ENCODE measurements around the gene NR2C1.

NR2C1 gene

DNA sequence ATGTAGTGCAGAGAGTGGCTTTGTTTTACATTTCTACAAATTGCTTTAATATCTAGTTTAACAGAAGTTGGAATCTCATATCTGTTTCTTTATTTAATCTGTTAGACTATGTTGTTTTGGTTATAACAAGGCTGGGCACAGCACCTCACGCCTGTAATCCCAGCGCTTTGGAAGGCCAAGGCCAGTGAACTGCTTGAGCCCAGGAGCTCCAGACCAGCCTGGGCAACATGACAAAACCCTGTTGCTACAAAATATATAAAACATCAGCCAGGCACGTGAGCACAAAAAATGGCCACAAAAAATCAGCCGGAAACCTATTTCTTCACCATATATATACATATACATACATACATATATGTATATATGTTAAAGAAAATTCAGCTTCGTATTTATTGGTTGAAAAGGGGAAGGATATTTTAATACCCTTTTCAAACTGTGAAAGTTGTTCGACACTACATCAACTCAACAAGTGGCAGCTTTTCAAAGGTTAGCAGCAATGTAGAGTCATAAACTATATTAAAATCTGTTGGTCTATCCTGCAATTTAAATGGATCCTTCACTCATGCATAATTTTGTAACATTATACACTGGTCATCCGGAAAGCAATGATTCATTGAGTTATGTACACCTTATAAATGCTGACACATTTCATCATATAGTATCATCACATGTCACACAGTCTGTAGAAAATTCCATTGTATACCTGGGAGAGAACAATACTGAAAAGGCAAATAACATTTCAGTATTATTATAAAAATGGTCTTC lies 7.1 kb downstream of the NR2C1 start:
- Mint-ChIP-seq H3K27ac (no peak overlapping the region), H3K4me1 (peaks cover 7 to 11% of the 10 kb centered on the region in 2 donors), H3K27me3 (no peaks in the 10 kb centered on the region), H3K9me3 (no peaks in the 10 kb centered on the region), H3K4me3 (no peak overlapping the region), H3K36me3 (peaks cover 29 to 32% of the 10 kb centered on the region in 2 donors)
- no peak for DNase-seq
- no peak for ATAC-seq (replicated peaks)

- Mint-ChIP-seq H3K27me3 (no peaks in the 10 kb centered on the region), H3K27ac (no peak overlapping the region), H3K4me3 (no peak overlapping the region), H3K9me3 (no peaks in the 10 kb centered on the region), H3K4me1 (peaks cover 3 to 5% of the 10 kb centered on the region in 2 donors), H3K36me3 (peaks cover 25% of the 10 kb centered on the region in 2 donors)
- ATAC-seq (replicated peaks): no peak
- no peak for DNase-seq
Measured at GRCh38 chr12:95060951-95061350, 12.5 kb downstream of the NR2C1 start.

GRCh38 chr12:95059984-95060383 lies 13.4 kb downstream of the NR2C1 start:
- Mint-ChIP-seq H3K4me3 (no peak overlapping the region), H3K27ac (no peak overlapping the region), H3K27me3 (no peaks in the 10 kb centered on the region), H3K9me3 (no peaks in the 10 kb centered on the region), H3K4me1 (peaks cover 3 to 5% of the 10 kb centered on the region in 2 donors), H3K36me3 (peaks cover 25% of the 10 kb centered on the region in 2 donors)
- DNase-seq (no peak), ATAC-seq (replicated peaks) (no peak)

- Mint-ChIP-seq H3K36me3 (peaks cover 18 to 23% of the 10 kb centered on the region in 2 donors), H3K4me3 (no peak overlapping the region), H3K4me1 (no peaks in the 10 kb centered on the region), H3K27ac (no peak overlapping the region), H3K27me3 (no peaks in the 10 kb centered on the region), H3K9me3 (no peaks in the 10 kb centered on the region)
- no peak for ATAC-seq (replicated peaks)
- no peak for DNase-seq
Measured at GRCh38 chr12:95057424-95057823, 16.0 kb downstream of the NR2C1 start.

- Mint-ChIP-seq H3K36me3 (peaks cover 12 to 22% of the 10 kb centered on the region in 2 donors), H3K4me3 (no peak overlapping the region), H3K27ac (no peak overlapping the region), H3K9me3 (no peaks in the 10 kb centered on the region), H3K4me1 (peaks cover 1 to 5% of the 10 kb centered on the region in 2 donors), H3K27me3 (no peaks in the 10 kb centered on the region)
- ATAC-seq (replicated peaks) (no peak), DNase-seq (no peak)
Measured at GRCh38 chr12:95055057-95055456, 18.4 kb downstream of the NR2C1 start.

GRCh38 chr12:95054206-95054605 lies 19.2 kb downstream of the NR2C1 start:
- Mint-ChIP-seq H3K27me3 (no peaks in the 10 kb centered on the region), H3K9me3 (no peaks in the 10 kb centered on the region), H3K36me3 (peaks cover 12 to 22% of the 10 kb centered on the region in 2 donors), H3K27ac (no peak overlapping the region), H3K4me3 (no peak overlapping the region), H3K4me1 (peaks cover 1 to 5% of the 10 kb centered on the region in 2 donors)
- no peak for DNase-seq
- ATAC-seq (replicated peaks): no peak

DNA sequence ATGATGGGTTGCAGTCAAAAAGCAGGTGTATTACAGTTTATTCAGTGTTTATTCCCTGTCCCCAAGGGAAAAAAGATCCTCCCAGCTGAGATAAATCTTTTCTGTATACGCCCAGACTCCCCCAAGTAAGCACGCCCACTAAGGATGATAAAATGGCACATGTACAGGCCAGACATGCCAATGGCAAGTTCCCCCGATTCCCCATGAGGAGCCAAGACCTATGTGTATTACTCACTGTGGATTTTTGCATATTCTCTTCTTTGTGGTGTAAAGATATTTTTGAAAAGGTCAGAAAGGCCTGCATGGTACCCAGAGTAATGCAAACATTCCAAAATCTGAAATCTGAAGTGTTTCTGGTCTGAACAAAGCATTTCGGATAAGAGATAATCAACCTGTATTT lies 22.2 kb downstream of the NR2C1 start:
- peaks cover 24 to 26% of the 10 kb centered on the region in 2 donors for H3K36me3 Mint-ChIP-seq
- no peaks in the 10 kb centered on the region for H3K27me3 Mint-ChIP-seq
- peaks cover 1 to 5% of the 10 kb centered on the region in 2 donors for H3K4me1 Mint-ChIP-seq
- no peaks in the 10 kb centered on the region for H3K9me3 Mint-ChIP-seq
- ATAC-seq (replicated peaks) (no peak), DNase-seq (no peak)
- H3K27ac Mint-ChIP-seq: no peak overlapping the region
- no peak overlapping the region for H3K4me3 Mint-ChIP-seq

- no peak overlapping the region for H3K4me3 Mint-ChIP-seq
- no peaks in the 10 kb centered on the region for H3K27me3 Mint-ChIP-seq
- ATAC-seq (replicated peaks) (no peak), DNase-seq (no peak)
- H3K27ac Mint-ChIP-seq: no peak overlapping the region
- H3K4me1 Mint-ChIP-seq: peaks cover 3 to 7% of the 10 kb centered on the region in 2 donors
- H3K36me3 Mint-ChIP-seq: peaks cover 22 to 25% of the 10 kb centered on the region in 2 donors
- no peaks in the 10 kb centered on the region for H3K9me3 Mint-ChIP-seq
Measured at GRCh38 chr12:95037906-95038305, 35.5 kb downstream of the NR2C1 start.

- ATAC-seq (replicated peaks): no peak
- H3K27ac Mint-ChIP-seq: no peak overlapping the region
- peaks cover 3 to 7% of the 10 kb centered on the region in 2 donors for H3K4me1 Mint-ChIP-seq
- no peaks in the 10 kb centered on the region for H3K9me3 Mint-ChIP-seq
- DNase-seq: no peak
- peaks cover 16 to 17% of the 10 kb centered on the region in 2 donors for H3K36me3 Mint-ChIP-seq
- no peaks in the 10 kb centered on the region for H3K27me3 Mint-ChIP-seq
- no peak overlapping the region for H3K4me3 Mint-ChIP-seq
Measured at GRCh38 chr12:95034750-95035149, 38.7 kb downstream of the NR2C1 start.

- Mint-ChIP-seq H3K4me3 (no peak overlapping the region), H3K36me3 (peaks cover 9 to 26% of the 10 kb centered on the region in 2 donors), H3K27me3 (no peaks in the 10 kb centered on the region), H3K27ac (no peak overlapping the region), H3K9me3 (no peaks in the 10 kb centered on the region), H3K4me1 (peaks cover 4 to 9% of the 10 kb centered on the region in 2 donors)
- DNase-seq (no peak), ATAC-seq (replicated peaks) (peak in 1 of 2 donors; percentile 58)
Measured at GRCh38 chr12:95022477-95022876, 50.9 kb downstream of the NR2C1 start.

DNA sequence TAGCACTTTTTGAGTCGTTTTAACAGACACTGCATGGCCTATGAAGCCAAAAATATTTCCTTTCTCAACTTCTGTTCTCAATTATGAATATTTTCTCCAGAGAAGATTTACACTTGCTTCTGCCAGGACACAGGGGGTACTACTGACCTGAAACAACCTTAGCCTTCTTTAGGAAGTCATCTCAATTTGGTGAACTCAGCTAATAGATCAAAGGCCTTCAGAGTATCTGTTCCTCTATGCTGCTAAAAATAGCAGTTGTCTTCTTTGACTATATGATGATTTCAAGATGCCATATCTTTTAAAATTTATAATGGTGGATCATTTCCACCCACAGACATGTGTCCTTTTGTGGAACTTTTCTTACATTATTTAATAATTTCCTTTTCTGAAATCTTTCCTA lies 55.9 kb downstream of the NR2C1 start:
- H3K9me3 Mint-ChIP-seq: peaks cover 5 to 6% of the 10 kb centered on the region in 2 donors
- no peak overlapping the region for H3K27ac Mint-ChIP-seq
- no peak overlapping the region for H3K4me3 Mint-ChIP-seq
- DNase-seq (no peak), ATAC-seq (replicated peaks) (peak; percentile 67 to 68)
- peaks cover 8 to 29% of the 10 kb centered on the region in 2 donors for H3K36me3 Mint-ChIP-seq
- no peaks in the 10 kb centered on the region for H3K27me3 Mint-ChIP-seq
- H3K4me1 Mint-ChIP-seq: peaks cover 7 to 13% of the 10 kb centered on the region in 2 donors

- H3K36me3 Mint-ChIP-seq: peaks cover 8 to 26% of the 10 kb centered on the region in 2 donors
- H3K27ac Mint-ChIP-seq: no peak overlapping the region
- peaks cover 6 to 7% of the 10 kb centered on the region in 2 donors for H3K9me3 Mint-ChIP-seq
- H3K4me3 Mint-ChIP-seq: no peak overlapping the region
- no peaks in the 10 kb centered on the region for H3K27me3 Mint-ChIP-seq
- ATAC-seq (replicated peaks): no peak
- H3K4me1 Mint-ChIP-seq: peaks cover 11 to 14% of the 10 kb centered on the region in 2 donors
- no peak for DNase-seq
Measured at GRCh38 chr12:95016120-95016519, 57.3 kb downstream of the NR2C1 start.

- peaks cover 6 to 8% of the 10 kb centered on the region in 2 donors for H3K9me3 Mint-ChIP-seq
- peaks cover 16 to 32% of the 10 kb centered on the region in 2 donors for H3K36me3 Mint-ChIP-seq
- H3K27ac Mint-ChIP-seq: peak overlapping the region; percentile 37
- ATAC-seq (replicated peaks) (no peak), DNase-seq (no peak)
- H3K27me3 Mint-ChIP-seq: no peaks in the 10 kb centered on the region
- H3K4me1 Mint-ChIP-seq: peaks cover 18 to 29% of the 10 kb centered on the region in 2 donors
- H3K4me3 Mint-ChIP-seq: no peak overlapping the region
Measured at GRCh38 chr12:95014554-95014953, 58.9 kb downstream of the NR2C1 start.

- Mint-ChIP-seq H3K4me1 (peaks cover 11 to 27% of the 10 kb centered on the region in 2 donors), H3K27me3 (no peaks in the 10 kb centered on the region), H3K36me3 (peaks cover 21 to 26% of the 10 kb centered on the region in 2 donors), H3K9me3 (peaks cover 7% of the 10 kb centered on the region in 2 donors), H3K4me3 (no peak overlapping the region), H3K27ac (no peak overlapping the region)
- ATAC-seq (replicated peaks): no peak
- DNase-seq: no peak
Measured at GRCh38 chr12:95006206-95006605, 67.2 kb downstream of the NR2C1 start.

DNA sequence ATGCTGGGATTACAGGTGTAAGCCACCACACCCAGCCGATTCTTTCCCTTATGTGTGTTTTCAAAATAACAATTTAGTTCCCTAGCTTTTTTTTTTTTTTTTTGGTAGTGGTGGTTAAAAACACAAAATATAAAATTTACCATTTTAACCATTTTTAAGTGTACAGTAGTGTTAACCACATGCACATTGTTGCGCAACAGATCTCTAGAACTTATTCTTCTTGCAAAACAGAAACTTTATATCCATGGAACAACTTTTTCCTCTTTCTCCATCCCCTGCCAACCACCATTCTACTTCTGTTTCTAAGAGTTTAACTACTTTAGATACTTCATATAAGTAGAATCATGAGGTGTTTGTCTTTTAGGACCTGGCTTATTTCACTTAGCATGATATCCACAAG lies 68.8 kb downstream of the NR2C1 start:
- ATAC-seq (replicated peaks) (no peak), DNase-seq (no peak)
- peak overlapping the region; percentile 50 to 87 for H3K4me3 Mint-ChIP-seq
- H3K27ac Mint-ChIP-seq: peak overlapping the region; percentile 81
- H3K36me3 Mint-ChIP-seq: peaks cover 15 to 23% of the 10 kb centered on the region in 2 donors
- H3K27me3 Mint-ChIP-seq: no peaks in the 10 kb centered on the region
- peaks cover 5 to 7% of the 10 kb centered on the region in 2 donors for H3K9me3 Mint-ChIP-seq
- H3K4me1 Mint-ChIP-seq: peaks cover 9 to 18% of the 10 kb centered on the region in 2 donors

All from stimulated activated naive B cell treated with anti-CD40 and anti-IgM and Interleukin-4, amounts not matched to agents 10 μg/mL and 1 μg/mL and 100 μg/mL, for 72 hours (primary cell).